Medulla oblongata (tissue), 1 donor: Measurements from ENCODE around the gene ARPP21.

Experiments
- DNase-seq: peaks from one replicate; pipeline ENCODE4 v3.0.0-alpha.2; 2015; ENCODE audit errors: extremely low spot score

The ARPP21 gene

DNA sequence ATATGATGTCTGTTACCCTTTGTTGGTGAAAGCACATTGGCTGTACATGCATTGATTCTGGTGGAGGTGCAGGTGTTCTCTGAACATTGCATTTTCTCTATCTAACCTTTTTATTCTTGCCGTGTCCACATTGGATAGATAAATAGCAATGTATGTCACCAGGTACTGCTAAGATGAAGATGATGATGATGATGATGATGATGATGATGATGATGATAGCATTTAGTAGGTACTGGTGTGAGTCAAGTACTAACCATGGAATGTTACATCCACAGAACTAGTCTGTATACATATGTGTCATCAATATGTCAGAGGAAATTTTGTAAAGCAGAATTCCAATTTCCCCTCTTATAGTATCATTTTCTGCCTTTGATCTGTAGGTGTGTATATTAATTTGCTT is 36.3 kb downstream of the ARPP21 start:
- no peak for DNase-seq

DNA sequence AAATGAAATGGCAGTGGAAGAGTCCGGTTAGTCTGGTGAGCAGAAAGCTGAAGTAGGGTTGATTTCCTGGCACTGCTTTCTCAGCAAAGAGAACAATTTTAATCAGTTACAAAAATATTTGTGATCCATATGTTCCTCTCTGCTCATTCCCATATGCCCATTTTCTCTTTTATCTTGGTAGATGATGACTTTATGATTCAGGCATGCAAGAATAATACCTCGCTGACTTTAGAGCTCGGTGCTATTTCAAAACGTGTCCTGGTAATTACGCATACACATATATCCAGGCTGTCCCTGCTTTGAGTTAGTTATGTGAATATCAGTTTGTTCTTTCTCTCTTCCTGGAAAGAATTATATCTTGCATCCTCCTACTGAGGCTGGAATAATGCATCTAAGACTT is 38.5 kb downstream of the ARPP21 start:
- no peak for DNase-seq

DNA sequence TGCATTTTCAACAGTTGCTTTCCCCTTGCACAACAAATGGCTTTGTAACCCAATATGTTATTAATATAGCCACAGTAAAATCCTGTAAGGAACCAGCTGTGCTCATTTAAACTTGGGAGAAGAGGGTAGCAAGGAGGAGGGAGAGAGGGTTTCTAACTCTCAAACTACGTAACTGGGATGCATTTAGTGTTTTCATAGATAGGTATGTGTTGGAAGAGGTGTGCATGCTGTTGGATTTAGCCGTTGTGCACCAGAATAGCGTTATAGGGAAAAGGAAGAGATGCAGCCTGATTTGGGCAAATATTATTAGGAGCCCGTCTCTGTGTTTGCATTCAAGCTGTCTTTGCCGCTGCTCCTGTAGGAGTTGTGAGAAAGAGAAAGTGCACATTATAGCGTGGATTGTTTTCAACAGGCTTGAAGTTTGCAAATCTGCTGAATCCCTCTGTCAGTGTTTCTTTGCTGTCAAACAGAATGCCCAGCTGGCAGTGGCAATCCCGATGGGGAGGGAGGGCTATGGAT is 39.4 kb downstream of the ARPP21 start:
- DNase-seq = no peak

DNA sequence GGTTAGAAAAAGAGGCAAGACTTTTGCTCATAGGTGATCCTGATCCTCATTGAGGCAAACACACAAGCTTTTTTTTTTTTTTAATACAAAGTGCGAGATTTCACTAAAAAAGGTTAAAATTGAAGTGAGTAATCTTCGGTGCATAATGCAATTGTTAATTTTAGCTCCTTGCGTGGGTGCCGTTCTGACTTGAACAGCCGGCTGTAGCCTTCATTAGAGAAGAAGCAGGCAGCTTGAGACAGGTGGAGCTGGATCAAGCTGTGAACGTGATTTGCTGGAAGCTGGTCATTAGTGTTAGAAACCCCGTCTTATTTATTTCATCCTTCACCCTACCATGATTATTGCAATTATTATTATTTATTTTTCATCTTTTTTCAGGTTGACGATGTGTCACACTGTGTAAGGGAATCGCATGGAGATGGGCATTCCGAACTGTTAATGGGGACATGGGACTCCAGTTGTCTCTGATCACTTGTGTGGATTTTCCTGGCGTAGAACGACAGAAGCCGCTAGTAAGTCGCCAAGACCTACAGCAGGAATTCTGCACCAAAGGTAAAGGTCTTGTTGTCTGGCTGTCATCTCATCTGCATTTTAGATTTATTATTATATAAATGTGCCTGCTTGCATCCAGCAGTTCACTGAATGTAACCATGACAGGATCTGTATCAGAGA is 40.2 kb downstream of the ARPP21 start:
- DNase-seq = no peak

DNA sequence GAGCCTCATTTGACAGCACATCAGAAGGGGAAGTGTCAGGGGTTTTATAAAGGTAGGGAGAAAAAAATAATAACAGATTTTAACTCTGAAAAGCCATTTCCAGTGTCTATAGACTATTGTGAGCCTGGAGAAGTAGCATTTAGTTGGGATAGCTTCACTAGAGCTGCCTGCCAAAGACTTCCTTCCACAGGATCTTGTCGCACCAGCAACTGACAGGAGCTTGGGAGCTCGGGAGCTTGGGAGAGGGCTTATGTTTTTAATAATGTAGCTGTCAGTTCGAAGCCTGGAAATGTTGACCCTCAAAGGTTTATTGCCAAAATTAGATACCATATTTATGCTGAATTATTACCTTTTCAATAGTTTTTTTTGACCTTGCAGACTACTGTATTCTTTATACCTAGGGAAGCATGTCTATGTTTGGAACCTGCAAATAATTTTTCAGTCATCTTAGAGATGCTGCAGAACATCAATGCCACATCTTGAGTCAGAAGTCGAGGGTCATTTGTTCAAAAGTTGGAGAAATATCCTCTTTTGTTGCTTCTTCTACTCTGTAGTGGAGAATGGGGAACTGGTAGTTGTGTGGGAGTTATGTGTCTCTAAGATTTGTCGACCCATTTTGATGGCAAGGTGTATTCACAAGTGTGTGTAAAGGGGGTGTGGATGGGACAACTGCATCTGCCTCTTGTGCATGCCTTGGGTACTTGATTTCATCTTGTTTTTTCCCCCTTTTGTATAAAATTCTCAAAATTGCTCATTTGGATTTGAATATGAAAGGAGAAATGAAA is 41.7 kb downstream of the ARPP21 start:
- DNase-seq = no peak

DNA sequence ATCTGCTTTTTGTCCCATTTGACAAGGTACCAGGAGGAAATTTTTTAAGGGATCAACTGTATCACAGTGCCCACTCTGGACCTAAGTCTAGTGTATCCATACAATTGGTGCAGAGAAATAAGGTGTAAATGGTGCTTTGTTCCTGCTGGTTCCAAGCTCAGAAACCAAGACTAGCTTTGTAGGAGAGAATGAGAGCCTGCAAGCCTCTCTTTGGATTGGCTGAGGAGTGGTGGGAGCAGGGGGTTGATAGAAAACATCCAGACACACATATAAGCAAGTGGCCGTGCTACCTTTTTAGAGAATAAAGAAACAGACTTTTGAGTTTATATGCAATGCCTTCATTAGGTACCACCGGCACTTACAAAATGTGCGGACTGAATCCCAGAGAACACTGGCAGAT is 45.8 kb downstream of the ARPP21 start:
- no peak for DNase-seq

DNA sequence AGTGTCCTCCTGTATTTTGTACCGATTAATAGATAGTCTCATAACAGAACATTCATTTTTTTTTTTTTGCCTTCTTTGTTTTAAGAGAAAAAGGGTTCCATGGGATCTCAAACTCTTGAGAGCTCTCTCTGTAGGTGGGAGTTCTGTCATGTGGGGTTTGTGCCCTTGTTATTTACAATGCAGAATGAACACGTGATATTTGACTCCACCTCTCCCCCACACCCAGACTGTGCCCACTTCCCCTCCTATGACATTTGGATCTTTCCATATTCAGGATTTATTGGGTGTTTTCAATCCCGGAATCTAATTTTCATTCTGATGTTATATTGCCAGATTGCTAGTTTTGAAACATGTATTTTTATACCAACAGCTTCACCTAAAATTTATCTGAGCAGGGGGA is 49.5 kb downstream of the ARPP21 start:
- no peak for DNase-seq

DNA sequence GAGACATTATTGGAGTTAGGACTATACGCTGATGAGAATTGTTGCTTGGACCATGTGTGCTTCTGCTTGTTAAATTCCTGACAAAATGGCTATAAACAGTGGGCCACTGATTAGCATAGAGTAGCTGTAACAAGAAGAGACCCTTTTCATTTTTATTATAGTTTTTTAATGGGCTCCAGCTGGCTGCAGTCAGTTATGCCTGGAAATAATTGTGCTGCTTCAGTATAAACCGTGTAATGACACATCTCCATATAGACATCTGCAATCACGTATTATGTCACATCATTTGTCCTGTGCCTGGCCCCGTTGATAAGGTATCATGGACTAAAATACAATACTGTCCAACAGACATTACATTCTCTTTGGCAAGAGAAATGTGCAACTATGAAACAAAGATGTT is 50.9 kb downstream of the ARPP21 start:
- no peak for DNase-seq

DNA sequence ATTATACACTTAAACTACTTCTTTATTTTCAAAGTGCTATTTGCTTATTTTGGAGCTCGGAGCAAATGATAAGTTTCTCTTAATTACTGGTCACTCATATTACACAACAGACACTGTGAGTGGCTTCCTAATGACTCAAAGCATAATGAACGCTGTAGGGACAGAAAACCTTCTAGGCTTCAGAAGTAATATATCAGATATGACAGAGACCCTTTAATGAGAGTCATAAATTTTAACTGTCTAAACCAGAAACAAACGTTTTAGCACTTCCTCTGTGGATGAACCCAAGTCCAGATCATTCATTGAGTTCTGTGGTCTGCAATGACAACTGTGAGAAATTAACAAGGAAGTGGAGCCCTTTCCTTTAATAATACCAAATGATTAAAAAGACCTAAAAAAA is 66.6 kb downstream of the ARPP21 start:
- no peak for DNase-seq

DNA sequence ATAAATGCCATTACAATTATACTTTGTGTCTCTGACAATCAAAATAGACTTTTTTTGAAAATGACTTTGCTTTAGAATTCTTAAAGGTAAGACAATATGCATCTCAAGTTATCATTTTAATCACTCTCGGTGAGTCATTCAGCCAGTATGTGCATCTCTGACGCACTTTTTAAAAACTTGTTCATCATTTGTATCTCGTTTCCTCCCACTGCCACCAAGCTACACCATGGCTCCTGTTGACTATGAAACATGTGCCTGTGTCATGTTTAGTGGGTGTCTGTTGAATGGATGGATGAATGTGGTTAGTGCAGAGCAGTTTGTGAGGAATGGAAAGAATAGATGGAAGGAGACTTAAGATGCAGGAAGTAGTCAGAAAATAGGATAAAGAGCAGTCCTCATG is 68.6 kb downstream of the ARPP21 start:
- no peak for DNase-seq

DNA sequence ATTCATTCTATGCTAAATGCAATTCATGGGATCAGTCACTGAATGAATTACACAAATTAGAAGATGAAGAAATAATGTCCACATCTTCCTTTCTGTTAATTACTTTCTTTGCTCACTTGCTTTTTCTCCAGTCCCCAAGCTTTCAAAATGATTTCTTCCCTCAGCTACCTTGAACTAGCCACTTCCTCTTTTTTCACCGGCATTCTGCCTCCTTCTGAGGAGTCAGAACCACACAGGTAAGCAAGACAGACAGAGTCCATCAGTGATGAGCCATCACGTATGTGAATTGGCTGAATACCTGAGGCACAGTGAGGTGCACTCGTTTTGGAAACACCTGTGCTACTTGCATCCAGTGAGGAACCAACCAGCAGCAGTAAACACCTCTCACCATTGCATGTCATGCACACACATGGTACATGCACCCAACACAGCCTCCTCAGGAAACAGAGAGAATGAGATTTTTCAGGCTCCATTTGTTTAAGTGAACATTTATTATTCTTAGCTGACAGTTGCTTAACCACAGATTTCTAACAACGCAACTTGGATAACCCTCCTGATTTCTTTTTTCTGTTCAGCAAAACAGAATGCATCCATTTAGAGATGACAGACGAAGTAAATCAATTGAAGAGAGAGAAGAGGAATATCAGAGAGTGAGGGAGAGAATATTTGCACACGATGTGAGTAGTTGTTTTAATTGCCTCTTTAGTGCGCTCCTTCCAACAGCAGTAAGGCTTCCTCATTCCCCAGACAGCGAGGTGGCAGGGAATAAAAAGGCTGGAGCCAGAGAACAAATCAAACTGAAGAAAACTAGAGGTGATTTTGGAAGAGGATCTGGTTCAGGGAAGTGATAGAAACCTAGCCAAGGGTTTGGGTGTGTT is 69.3 kb downstream of the ARPP21 start:
- DNase-seq = no peak

DNA sequence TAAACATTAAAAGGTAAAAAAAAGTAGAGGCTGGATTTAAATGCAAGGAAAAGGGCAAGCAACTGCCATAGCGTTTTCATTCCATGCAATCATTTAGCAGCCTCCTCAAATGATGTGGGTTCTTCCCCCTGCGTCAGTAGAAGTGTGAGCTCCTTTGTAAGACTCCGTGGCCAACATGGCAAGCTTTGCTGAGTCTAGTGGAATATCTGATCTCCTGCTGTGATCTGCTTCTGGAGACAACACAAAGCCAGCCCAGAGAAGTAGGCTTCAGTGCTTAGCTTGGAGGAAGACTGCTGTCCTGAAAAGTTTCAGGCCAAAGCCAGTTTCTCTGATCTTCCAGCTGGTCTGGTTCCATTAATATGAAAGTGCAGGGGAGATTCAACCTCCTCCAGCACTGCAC is 70.4 kb downstream of the ARPP21 start:
- no peak for DNase-seq

DNA sequence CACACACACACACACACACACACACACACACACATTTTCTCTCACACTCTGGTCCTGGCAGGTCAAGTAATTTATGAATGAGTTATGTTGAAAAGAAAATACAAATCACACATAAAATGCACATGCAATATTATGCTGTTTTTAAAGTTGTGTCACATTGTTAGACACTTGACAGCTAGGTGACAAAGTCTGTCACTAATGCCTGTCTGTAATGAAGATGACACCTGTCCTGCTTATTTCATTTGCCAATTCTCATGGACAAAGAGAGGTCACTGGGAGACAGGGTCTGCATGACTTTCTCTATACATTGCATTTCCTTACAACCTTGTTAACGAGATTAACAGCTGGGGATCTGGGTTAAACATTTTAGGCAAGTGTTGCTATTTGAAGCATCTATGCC is 71.2 kb downstream of the ARPP21 start:
- DNase-seq = no peak

DNA sequence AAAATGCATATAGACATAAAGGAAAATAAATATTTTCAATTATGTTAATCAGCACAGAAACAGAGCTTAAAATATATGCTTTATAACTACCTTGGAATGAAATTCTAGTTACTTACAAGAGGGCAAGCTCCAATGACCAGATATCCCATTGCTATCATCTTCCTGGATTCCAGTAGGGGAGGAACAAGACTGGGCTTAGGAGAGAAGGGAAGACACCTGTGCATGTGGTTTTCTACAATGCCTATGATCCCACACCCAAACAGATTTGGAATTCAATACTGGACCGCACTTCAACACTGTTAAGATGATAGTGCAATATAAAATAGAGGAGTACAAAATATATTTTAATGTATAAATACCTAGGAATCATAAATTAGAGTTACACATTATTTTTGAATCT is 79.6 kb downstream of the ARPP21 start:
- DNase-seq = no peak

DNA sequence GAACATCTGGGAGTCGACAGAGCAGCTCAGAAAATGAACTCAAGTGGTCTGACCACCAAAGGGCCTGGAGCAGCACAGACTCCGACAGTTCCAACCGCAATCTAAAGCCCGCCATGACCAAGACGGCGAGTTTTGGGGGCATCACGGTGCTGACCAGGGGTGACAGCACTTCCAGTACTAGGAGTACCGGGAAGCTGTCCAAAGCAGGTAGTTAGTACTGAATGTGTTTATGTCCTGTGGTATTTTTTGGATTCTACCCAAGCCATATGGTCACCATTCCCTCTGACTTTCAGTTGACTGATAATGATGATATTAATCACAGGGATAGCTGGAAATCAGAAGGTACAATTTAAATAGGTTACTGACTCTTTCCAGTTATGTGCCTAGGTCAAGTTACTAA is 82.3 kb downstream of the ARPP21 start:
- DNase-seq = no peak

DNA sequence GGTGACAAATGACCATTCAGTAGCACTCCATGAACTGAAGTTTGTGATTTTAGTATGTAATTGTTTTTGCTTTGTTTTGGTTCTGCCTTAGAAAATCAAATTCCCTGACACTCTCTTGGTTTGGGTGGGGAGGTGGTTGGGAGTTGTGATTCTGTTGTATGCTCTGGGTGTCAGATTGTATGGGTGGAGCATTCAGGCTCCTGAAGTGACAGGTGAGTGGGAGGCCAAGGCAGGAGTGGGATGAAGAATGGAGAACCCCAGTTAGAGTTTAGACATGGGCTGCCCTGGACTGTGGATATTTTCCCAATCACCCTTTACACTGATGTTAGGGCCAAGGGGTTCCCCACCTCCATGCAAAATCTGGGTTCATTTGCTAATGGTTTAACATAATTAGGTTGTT is 83.6 kb downstream of the ARPP21 start:
- no peak for DNase-seq

DNA sequence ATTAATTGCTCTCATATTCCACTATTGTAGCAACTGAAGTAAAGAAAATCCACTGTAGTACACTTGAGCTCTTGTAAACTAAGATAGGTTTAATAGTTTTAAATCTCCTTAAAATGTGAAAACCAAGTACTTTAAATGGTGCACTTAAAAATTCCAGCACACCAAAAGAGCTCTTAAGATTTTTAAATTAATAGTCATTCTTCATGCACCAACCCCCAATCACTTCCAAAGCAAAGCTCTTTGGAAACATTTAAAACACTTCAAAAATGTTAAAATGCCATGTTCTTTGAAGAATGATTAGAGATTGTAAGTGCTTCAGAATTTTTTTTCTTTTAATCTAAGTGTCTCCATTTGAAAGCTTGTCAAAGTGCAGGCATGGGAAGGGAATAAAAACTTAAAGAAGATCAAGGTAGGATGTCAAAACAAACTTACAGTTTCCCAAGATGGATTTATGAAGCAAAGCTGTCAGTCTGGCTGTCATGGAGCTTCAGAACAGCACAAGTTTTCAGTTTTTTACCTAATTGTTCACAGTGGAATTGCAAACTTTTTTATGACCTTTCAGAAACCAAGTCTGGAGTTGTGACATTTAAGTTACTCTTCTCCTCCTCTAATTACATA is 84.3 kb downstream of the ARPP21 start:
- DNase-seq = no peak

DNA sequence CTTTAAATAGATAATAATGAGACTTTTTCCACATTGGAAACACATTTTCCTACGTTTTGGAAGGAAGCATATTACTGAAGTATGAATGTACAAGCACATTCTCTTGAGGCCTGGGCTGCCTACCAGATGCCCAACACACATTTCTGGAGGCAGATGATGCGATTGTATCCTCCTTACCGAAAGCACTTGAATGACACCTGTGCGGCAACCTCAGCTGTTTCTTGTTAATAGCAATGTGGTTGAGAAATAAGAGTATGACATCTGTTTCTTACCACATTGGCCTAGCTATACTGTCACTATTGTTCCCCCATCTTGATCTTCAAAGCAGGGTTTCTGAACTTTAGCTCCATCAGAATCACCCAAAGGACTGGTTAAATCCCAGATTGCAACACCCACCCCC is 84.8 kb downstream of the ARPP21 start:
- DNase-seq = no peak

DNA sequence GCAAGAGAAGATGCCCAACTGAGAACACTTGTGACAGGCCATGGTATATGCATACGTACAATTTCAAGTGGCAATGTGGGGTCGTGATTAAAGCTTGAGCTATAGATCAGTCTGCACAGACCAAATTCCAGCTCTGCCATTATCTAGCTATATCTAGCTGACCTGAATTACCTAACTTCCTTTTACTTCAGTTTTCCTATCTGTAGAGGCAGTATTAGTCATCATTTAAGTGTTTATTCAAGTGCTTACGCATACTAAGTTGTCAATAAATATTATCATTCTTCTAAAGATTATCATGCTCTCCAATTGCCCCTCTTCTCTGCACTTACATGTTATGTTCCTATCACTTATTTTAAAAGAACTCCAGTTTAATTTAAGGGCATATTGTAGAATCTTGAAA is 87.9 kb downstream of the ARPP21 start:
- DNase-seq = no peak

DNA sequence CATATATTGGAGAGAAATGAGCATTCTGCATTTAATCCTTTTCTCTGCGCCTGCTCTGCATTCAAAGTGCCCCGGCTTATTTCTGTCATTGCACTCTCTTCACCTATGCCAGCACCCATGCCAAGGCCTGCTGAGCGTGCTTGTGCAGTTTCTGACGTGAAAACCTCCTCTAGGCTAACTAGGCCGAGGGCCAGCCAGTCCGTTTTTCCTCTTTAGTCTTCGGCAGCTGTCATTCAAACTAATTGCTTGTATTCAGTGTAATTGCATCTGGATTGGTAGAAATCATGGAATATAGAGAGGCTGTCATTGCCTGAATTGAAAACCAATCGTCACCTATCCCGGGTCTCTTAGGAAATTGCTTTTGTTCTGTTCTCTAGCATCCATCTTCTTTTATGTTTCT is 94.0 kb downstream of the ARPP21 start:
- DNase-seq = no peak

DNA sequence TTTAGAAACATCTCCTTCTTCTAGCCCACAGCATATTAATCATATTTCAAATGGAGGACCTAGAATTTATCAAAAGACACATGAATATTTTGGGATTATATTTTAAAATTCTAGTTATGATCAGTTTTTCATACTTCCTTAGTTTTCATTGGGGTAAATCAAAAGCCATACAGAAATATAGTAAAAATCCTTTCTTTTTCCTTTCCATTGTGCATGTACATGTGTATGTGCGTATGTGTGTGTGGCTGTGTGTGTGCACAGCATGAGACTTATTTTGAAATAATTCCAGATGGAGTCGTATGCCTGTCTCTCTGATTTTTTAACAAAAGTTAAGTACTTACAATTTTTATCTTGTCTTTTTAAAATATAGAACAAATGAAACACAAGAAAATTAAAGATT is 94.5 kb downstream of the ARPP21 start:
- DNase-seq = no peak

DNA sequence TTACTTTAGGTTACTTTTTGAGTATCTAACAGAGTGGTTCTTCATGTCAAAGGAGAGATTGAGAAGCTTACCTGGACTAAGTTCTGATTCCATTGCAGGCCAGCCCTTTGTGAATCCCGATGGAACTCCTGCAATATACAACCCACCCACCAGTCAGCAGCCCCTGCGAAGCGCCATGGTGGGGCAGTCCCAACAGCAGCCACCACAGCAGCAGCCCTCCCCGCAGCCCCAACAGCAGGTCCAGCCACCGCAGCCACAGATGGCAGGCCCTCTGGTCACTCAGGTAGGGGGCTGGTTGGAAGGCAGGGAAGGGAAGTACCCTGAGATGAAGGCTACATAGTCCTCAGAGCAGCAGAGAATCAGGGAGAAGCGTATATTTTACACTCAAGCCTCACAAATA is 97.8 kb downstream of the ARPP21 start:
- DNase-seq = no peak
